ENCODE data around the gene GMPR.
"Not testable (repeated sequence)": the region's sequence is repeated elsewhere in the genome, so short reads cannot be mapped to it uniquely, and the experiment has no call there.

The GMPR gene

GRCh38 chr6:16244869-16245451, 6.6 kb downstream of the GMPR start:
- no peak for DNase-seq (ENCODE audit: low read depth in 2 of 3, low spot score in 2 of 3)

GRCh38 chr6:16248271-16248853, 10.0 kb downstream of the GMPR start:
- no peak for DNase-seq (ENCODE audit: low read depth in 2 of 3, low spot score in 2 of 3)

GRCh38 chr6:16249971-16250370, 11.6 kb downstream of the GMPR start:
- DNase-seq (ENCODE audit: low read depth in 2 of 3, low spot score in 2 of 3) = no peak

GRCh38 chr6:16251706-16252105, 13.3 kb downstream of the GMPR start:
- DNase-seq (ENCODE audit: low read depth in 2 of 3, low spot score in 2 of 3) = no peak

- no peak for DNase-seq (ENCODE audit: low read depth in 2 of 3, low spot score in 2 of 3)
Observed at GRCh38 chr6:16252686-16253299, 14.4 kb downstream of the GMPR start.

GRCh38 chr6:16253399-16254144, 15.2 kb downstream of the GMPR start:
- no peak for DNase-seq (ENCODE audit: low read depth in 2 of 3, low spot score in 2 of 3)

GRCh38 chr6:16254535-16254934, 16.1 kb downstream of the GMPR start:
- no peak for DNase-seq (ENCODE audit: low read depth in 2 of 3, low spot score in 2 of 3)

- DNase-seq (ENCODE audit: low read depth in 2 of 3, low spot score in 2 of 3) = no peak
Observed at GRCh38 chr6:16256781-16257180, 18.4 kb downstream of the GMPR start.

GRCh38 chr6:16257999-16258708, 19.8 kb downstream of the GMPR start:
- DNase-seq (ENCODE audit: low read depth in 2 of 3, low spot score in 2 of 3) = no peak

GRCh38 chr6:16258709-16259075, 20.3 kb downstream of the GMPR start:
- DNase-seq (ENCODE audit: low read depth in 2 of 3, low spot score in 2 of 3) = no peak

- DNase-seq (ENCODE audit: low read depth in 2 of 3, low spot score in 2 of 3) = not testable (repeated sequence)
Observed at GRCh38 chr6:16259604-16260003, 21.2 kb downstream of the GMPR start.

GRCh38 chr6:16260602-16261001, 22.2 kb downstream of the GMPR start:
- not testable (repeated sequence) for DNase-seq (ENCODE audit: low read depth in 2 of 3, low spot score in 2 of 3)

- DNase-seq (ENCODE audit: low read depth in 2 of 3, low spot score in 2 of 3) = not testable (repeated sequence)
Observed at GRCh38 chr6:16262773-16263172, 24.4 kb downstream of the GMPR start.

GRCh38 chr6:16263464-16264099, 25.2 kb downstream of the GMPR start:
- DNase-seq (ENCODE audit: low read depth in 2 of 3, low spot score in 2 of 3) = not testable (repeated sequence)

- DNase-seq (ENCODE audit: low read depth in 2 of 3, low spot score in 2 of 3) = no peak
Observed at GRCh38 chr6:16264785-16265184, 26.4 kb downstream of the GMPR start.

GRCh38 chr6:16265351-16266341, 27.3 kb downstream of the GMPR start:
- no peak for DNase-seq (ENCODE audit: low read depth in 2 of 3, low spot score in 2 of 3)

GRCh38 chr6:16267428-16268263, 29.3 kb downstream of the GMPR start:
- no peak for DNase-seq (ENCODE audit: low read depth in 2 of 3, low spot score in 2 of 3)

GRCh38 chr6:16269442-16270070, 31.2 kb downstream of the GMPR start:
- DNase-seq (ENCODE audit: low read depth in 2 of 3, low spot score in 2 of 3) = not testable (repeated sequence)
